RCC 7860 (cell line): Measurements from ENCODE around the gene PARP8.
"Not testable (repeated sequence)": the region's sequence is repeated elsewhere in the genome, so short reads cannot be mapped to it uniquely, and the experiment has no call there.

Source experiments
- DNase-seq: peaks from one replicate; pipeline ENCODE4 v3.0.0-alpha.2; 2015; ENCODE audit warnings: low spot score
- FAIRE-seq: peaks from 2 replicates; lab custom pipeline; 2012; peaks lifted over from hg19 to GRCh38; lab: Jason Lieb, UNC

PARP8 gene

GRCh38 chr5:50675385-50675784 is 8.9 kb downstream of the PARP8 start:
- FAIRE-seq (no peak), DNase-seq (no peak)

GRCh38 chr5:50679554-50679953 is 13.1 kb downstream of the PARP8 start:
- FAIRE-seq, DNase-seq: not testable (repeated sequence)

- FAIRE-seq (no peak), DNase-seq (no peak)
Observed at GRCh38 chr5:50684721-50685120, 18.3 kb downstream of the PARP8 start.

GRCh38 chr5:50687548-50687947 is 21.1 kb downstream of the PARP8 start:
- FAIRE-seq, result no peak
- DNase-seq, result no peak

GRCh38 chr5:50691399-50692016 is 25.1 kb downstream of the PARP8 start:
- FAIRE-seq (no peak), DNase-seq (no peak)

- DNase-seq (no peak), FAIRE-seq (no peak)
Observed at GRCh38 chr5:50694027-50694590, 27.7 kb downstream of the PARP8 start.

GRCh38 chr5:50694626-50695025 is 28.2 kb downstream of the PARP8 start:
- not testable (repeated sequence) for DNase-seq, FAIRE-seq

GRCh38 chr5:50697739-50698138 is 31.3 kb downstream of the PARP8 start:
- FAIRE-seq (no peak), DNase-seq (no peak)

GRCh38 chr5:50699737-50700136 is 33.3 kb downstream of the PARP8 start:
- DNase-seq (no peak), FAIRE-seq (no peak)

GRCh38 chr5:50700706-50701105 is 34.3 kb downstream of the PARP8 start:
- DNase-seq (no peak), FAIRE-seq (no peak)

GRCh38 chr5:50702615-50703366 is 36.4 kb downstream of the PARP8 start:
- FAIRE-seq, result no peak
- no peak for DNase-seq

- FAIRE-seq (no peak), DNase-seq (no peak)
Observed at GRCh38 chr5:50703367-50703666, 36.9 kb downstream of the PARP8 start.

- DNase-seq, result no peak
- no peak for FAIRE-seq
Observed at GRCh38 chr5:50704730-50705129, 38.3 kb downstream of the PARP8 start.

GRCh38 chr5:50709471-50709870 is 43.0 kb downstream of the PARP8 start:
- no peak for FAIRE-seq

GRCh38 chr5:50710838-50711237 is 44.4 kb downstream of the PARP8 start:
- DNase-seq, result no peak
- no peak for FAIRE-seq

More at GRCh38 chr5:50709471-50709870, 43.0 kb downstream of the PARP8 start:
- DNase-seq, result peak; percentile 3

- DNase-seq, result peak; percentile 5
- FAIRE-seq, result no peak
Observed at GRCh38 chr5:50711280-50711679, 44.8 kb downstream of the PARP8 start.

- FAIRE-seq (no peak), DNase-seq (no peak)
Observed at GRCh38 chr5:50712479-50712878, 46.0 kb downstream of the PARP8 start.

- no peak for DNase-seq
- FAIRE-seq, result no peak
Observed at GRCh38 chr5:50715001-50715400, 48.6 kb downstream of the PARP8 start.

- no peak for FAIRE-seq
- no peak for DNase-seq
Observed at GRCh38 chr5:50716134-50716533, 49.7 kb downstream of the PARP8 start.

- peak; percentile 4 for FAIRE-seq
- DNase-seq, result peak; percentile 40
Observed at GRCh38 chr5:50717651-50718050, 51.2 kb downstream of the PARP8 start.

- no peak for FAIRE-seq
- DNase-seq, result no peak
Observed at GRCh38 chr5:50720061-50720710, 53.7 kb downstream of the PARP8 start.

GRCh38 chr5:50722223-50722622 is 55.8 kb downstream of the PARP8 start:
- FAIRE-seq (no peak), DNase-seq (no peak)
